GM18505 (cell line): ENCODE results near the gene ZNF692.

ENCODE experiments used
- ATAC-seq: cut with Tn5 transposase; IDR thresholded peaks from one replicate; pipeline ENCODE4 v1.9.1; 2021; ENCODE audit not compliant: unreplicated experiment
- POLR2A ChIP-seq: IDR thresholded peaks from 4 replicates; pipeline ENCODE4 v1.6.1; 2011; ENCODE audit warnings: borderline replicate concordance; ENCODE audit not compliant: insufficient read depth, insufficient read length; ENCODE audit errors: extremely low read depth

The ZNF692 gene

DNA sequence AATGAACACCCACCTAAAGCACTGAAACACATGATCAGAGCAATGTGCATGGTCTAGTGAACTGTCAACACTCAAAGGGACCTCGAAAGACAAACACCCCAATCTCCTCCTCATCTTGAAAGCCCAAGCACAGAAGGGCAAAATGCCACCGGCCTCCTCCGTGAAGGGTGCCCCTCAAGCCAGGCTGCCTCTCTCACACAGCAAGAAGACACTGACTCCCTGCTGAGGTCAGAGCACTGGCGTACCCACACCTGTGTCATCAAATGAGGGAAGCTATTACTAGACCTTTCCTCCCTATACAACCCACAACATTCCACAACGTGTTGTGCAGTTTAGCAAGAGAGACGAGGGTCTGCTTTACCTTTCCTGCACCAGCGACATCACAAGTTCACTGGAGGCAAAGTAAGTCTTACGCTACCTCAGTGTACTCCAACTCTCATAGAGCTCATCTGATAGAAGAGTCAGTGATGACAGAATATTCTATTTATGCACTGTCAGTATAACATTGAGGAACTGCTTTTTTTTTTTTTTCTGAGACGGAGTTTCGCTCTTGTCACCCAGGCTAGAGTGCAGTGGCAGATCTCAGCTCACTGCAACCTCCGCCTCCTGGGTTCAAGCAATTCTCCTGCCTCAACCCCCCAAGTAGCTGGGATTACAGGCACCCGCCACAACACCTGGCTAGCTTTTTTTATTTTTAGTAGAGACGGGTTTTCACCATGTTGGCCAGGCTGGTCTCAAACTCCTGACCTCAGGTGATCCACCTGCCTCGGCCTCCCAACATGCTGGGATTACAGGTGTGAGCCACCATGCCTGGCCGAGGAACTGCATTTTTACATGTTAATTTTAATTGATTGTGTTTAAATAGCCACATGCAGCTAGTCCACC lies 36.5 kb downstream of the ZNF692 start:
- no peak for ATAC-seq
- no peak for TF ChIP-seq POLR2A

DNA sequence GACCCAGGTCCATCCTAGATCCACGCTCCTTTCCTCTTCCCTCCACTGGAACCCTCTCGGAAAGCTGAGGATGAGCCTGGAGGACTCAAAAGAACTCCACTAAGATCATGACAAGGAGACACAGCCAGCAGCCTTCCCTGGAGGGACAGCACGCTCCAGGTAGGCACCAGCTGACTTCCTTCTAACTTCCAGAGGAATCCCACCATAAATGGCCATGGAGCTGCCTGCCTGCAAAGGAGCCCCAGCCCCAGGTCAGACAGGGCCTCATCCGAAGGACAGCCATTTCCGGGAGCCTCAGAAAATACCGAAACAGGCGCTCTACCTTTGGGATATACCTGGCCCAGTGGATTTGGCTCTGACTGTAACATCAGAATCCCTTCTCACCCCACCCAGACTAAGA lies 37.2 kb downstream of the ZNF692 start:
- no peak for ATAC-seq
- TF ChIP-seq POLR2A = no peak

DNA sequence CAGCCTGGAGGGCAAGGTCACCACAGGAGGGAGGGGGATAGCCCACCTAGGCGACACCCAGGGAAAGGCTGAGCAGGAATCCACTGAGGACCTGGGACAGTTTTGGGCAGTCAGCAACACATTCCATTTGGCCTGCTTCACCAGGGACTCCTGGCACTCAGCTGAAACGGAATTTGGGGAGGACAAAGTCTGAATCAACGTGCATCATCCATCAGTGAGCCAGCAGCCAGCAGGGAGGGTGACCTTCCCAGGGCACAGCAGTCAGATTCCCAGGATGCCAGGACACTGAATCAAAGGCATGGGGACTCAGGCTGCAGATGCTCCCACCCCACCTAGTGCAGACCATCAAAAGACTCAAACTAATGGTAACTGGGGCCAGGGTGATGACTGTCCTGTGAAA lies 37.8 kb downstream of the ZNF692 start:
- ATAC-seq = no peak
- no peak for TF ChIP-seq POLR2A

DNA sequence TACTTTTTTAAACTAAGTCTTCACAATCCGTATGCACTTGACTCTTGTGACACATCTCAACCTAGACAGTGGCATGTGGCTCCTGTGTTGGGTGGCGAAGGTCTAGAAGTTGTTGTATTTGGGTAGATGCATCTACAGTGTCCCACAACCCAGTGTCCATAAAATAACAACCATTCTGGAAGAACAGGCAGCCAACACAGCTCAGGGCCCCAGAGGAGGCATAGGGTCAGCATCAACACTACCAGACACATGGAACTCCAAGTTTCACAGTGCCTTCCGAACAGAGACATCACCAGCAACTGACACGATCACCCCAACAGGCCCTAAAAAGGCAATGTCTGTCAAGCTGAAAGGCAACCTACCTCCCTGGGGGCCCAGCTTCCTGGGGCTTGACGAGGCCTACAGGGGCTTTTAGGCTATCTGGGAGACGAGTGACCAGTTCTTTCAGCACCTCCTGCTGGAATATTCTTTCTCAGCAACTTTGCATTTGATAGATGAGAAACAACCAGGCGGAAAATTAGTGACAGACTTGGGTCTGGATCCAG lies 38.8 kb downstream of the ZNF692 start:
- no peak for ATAC-seq
- TF ChIP-seq POLR2A = no peak

DNA sequence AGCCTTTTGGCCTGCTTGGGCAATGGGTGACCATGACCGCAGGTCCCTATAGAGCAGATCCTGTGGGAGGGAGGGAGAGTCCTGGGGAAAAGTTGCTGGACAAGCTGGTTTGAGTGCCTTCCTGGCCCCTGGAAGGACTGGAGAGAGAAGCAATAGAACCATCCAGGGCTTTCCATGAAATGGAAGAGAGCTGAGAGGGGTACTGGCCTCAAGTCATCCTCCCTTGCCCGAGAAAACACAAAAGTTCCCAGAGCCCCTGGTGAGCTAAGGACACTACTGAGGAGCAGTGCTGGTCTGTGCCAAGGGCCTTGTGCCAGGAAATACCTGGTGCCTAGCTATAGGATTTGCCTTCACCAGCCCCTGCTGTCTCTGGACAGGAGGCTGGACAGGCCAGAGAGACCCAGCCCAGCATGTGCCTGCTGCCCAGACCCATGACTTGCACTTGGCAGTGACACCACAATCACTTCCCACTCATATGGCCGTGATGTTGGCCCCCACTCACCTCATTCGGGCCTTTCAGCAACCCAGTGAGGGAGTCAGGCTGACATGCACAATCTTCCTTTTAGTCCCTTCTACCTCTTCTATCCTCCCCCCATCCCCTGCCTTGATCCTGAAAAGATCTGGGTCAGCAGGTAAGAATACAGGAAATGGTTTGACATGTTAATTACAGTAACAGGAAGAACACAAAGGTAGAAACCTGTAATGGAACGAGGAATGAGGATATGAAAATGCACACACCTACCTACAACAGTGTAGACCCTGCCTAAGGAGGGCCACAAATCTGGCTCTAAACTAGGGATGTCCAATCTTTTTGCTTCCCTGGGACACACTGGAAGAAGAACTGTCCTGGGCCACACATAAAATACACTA lies 40.1 kb downstream of the ZNF692 start:
- no peak for ATAC-seq

DNA sequence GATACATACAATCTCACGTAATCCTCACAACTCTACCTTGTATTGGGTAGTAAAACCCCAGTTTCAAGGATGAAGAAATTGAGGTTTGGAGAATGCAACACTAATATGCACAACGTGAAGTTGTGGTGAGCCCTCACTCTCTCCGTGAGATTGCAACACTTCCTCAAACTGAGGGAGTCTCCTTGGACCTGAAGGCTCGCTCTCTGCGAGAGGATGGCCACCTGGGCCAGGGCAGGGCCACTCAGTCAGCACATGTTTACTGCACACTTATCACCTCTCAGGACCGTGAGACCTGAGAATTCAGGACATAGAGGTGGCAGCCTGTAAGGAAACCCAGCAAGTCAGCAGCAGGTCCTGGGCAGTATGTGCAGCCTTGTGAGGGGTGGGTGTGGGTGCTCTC lies 41.8 kb downstream of the ZNF692 start:
- no peak for TF ChIP-seq POLR2A
- ATAC-seq = no peak

More for the DNA sequence above, 40.1 kb downstream of the ZNF692 start:
- no peak for TF ChIP-seq POLR2A

DNA sequence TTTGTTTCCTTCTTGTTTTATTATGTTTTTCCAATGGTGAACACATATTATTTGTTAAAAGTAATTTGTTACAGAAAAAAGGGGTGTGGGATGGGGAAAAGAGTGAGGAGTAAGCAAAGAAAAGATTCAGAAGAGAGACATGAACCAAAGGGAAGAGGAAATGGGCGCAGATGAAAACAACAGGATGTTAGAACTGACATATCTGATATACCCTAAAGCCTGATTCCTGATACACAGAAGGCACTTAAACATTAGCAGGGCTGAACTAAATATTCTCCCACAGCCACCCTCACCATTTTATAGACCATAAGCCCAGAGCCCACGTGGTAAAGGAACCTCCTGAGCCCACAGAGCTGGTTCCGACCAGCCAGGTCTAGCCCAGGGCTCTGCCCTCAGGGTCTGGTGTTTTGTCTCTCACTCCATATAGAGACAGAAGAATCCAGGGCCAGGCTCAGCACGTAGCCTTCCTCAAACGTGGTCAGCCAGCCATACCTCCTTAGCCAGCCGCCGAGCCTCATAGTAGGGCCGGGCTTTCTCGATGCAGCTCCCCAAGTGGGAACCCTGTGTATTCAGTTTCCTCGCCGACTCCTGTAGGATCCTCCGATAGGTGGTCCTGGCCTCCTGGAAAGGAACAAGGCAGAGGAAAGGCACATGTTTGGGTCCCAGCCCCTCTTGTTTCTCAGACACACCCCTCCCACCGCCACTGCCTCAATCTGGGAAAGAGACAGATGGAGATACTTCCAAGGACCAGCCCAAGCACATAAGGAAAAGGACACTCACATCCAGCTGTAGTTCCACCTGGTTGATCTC lies 42.6 kb downstream of the ZNF692 start:
- TF ChIP-seq POLR2A = no peak
- ATAC-seq = no peak

DNA sequence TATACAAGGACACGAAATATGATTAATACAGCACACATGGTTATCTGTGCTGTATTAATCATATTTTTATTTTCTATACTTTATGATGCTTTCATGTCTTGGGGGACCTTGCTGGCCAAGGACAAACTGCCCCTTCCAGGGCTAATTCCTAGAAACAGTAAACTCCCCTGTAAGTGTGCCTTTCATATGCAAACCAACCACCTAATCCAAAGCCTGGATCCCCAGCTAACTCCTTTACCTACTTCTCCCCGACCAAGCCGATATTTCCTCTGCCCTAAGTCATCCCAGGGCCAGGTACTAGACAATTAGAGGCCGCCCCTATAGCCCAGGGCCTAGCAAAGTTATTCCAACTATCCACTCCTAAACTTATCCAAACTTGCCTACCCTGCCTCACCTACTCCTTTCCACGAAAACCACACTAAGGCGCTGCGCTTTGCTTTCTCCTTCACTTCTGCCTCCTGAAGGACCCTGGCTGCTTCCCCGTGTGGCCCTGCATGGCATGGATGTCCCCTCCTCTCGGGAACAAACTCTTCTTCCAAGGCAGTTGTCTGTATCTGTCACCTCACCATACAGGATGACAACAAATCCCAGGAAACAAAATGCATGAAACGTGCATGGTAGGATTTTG lies 43.4 kb downstream of the ZNF692 start:
- TF ChIP-seq POLR2A = no peak
- ATAC-seq = no peak

DNA sequence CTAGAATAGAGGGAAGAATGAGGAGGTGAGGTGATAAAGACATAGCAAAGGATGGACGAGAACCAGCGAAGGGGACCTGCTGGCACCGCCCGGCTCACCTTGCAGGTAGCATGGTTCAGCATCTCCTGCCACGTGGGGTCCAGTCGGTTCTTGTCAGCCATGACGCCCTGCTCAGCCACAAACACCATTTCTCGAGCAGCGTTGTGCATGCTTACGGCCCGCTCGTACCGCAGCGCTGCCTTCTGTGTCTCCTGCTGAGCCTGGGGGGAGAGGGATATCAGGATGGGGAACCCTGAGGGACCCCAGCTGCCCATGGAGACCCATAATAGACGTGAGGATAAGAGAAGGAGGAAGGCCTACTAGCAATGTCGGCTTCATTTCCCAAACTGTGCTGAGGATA lies 44.5 kb downstream of the ZNF692 start:
- TF ChIP-seq POLR2A = no peak
- no peak for ATAC-seq

DNA sequence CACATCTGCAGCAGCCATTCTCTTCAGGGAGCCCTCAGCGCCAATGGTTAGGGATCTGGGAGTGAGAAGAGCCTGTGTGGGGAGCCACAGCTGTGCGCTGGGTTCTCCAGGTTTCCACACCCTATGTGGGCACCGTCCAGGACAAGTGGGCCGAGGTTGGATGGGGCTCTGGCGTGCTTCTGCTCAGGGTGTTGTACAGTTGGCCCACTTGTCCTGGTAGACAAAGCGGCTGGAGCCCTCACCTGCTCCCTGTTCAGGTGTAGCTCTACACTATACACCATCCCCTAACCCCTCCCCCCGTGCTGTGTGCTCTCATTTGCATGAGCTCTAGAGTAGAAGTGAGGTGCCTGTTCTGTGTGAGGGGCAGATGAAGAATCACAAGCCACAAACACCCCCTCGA lies 45.3 kb downstream of the ZNF692 start:
- no peak for ATAC-seq
- no peak for TF ChIP-seq POLR2A

DNA sequence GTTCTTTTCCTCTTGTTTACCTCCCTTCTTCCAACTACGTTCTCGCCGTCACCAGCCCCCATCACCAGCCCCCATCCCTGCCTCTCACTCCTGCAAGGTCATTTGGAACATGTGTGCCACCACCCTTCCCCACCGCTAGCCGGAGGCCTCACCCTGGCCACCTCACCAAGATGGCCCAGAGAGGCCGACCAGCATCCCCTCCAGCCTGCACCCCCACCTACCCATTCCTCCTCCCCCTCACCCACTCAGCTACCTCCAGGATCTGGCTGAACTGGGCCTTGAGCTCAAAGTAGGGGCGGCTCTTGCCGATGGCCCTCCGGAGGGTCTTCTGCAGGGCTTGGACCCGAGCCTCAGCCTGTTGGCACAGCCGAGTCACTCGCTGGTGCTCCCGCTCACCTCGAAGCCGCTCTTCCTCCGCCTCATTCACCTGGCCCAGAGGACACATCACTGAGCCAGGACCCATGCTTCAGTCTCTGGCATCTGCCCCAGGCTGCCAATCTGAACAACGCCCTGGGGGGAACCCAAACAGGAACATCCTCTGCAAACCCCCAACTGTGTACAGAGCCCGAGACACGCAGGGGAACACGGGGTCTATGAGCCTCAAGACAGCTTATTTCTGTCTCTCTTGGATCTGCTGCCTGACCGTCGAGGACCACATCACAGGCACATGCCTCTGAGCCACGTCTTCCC lies 46.0 kb downstream of the ZNF692 start:
- ATAC-seq = no peak
- TF ChIP-seq POLR2A = no peak

DNA sequence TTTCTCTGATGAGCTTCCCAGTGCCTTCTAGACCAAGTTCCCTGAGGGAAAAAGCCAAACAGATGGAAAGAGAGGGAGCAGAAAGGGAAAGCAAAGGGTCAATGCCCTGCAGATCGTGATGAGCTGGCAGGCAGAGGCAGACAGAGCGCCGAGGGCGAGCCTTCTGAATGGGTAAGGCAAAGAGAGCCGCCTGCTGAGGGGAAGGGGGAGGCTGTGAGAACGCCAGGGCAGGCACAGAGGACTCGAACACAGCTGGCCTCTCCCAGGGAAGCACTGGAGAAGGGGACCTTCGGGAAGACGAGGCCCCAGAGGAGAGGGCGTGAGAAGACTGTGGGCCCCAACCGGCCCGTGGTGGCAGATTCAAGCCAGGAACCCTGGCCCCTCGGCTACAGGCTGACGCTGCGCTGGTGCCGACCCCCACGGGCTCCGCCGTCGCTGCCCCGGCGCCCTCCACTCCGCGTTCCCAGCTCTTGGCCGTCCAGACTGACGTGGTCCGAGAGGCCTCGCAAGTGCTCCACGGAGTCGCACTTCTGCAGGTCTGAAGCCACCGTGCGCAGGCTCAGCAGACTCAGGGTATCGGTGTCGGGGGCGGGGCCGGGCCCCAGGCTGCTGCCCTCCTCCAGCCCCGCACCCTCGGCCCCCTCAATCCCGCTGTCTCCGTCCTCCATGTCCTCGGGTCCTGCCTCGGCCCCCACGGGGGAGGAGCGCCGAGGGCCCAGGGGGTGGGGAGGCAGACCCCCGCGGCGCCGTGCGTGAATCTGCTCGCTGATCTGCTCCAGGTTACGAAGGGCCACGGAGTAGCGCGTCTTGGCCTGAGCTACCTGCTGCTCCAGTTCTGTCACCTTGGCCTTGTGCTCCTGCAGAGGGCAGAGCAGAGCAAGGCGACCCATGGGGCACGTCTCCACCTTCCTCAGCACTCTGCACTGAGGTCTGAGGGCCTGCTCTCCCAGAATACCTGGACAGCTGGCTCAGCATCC lies 47.1 kb downstream of the ZNF692 start:
- no peak for TF ChIP-seq POLR2A
- no peak for ATAC-seq
